ENCODE data around the gene IL1B.

GRCh38 chr2:112850588-112850987 lies 14.0 kb upstream of the IL1B start:
- TF ChIP-seq EZH2 (IDR thresholded peaks at IDR 0.05; ENCODE audit: borderline replicate concordance, low read depth, low read length, severe bottlenecking) (no peak), MAX (IDR thresholded peaks at IDR 0.05; ENCODE audit: insufficient read depth, insufficient read length) (no peak)
